H9 (cell line): ENCODE results near the gene CXXC5. TPM values are rescaled to one million over a fixed set of nuclear protein-coding genes. Genes with fewer than 3 reads are reported as not detected.

Experiments
- DNase-seq: peaks from one replicate; pipeline ENCODE4 v3.0.0-alpha.2; 2017
- H2AFZ ChIP-seq: one replicate; pipeline ENCODE4 v1.6.1; 2013; ENCODE audit warnings: mild to moderate bottlenecking, low read length, control low read depth, moderate library complexity
- H2AK5ac ChIP-seq: 2 replicates; pipeline ENCODE4 v1.6.1; 2013; ENCODE audit warnings: low read length, control low read depth, mixed read lengths; ENCODE audit not compliant: insufficient read length
- H2BK120ac ChIP-seq: one replicate; pipeline ENCODE4 v1.6.1; 2013; ENCODE audit warnings: low read depth, mild to moderate bottlenecking, low read length, control low read depth, inconsistent platforms; ENCODE audit not compliant: poor library complexity, severe bottlenecking
- H2BK12ac ChIP-seq: 2 replicates; pipeline ENCODE4 v1.6.1; 2013; ENCODE audit warnings: low read length, control low read depth, mixed read lengths, low read depth; ENCODE audit not compliant: insufficient read length
- H2BK15ac ChIP-seq: 2 replicates; pipeline ENCODE4 v1.6.1; 2013; ENCODE audit warnings: low read depth, low read length, control low read depth
- H2BK20ac ChIP-seq: one replicate; pipeline ENCODE4 v1.6.1; 2013; ENCODE audit warnings: low read depth, mild to moderate bottlenecking, low read length, control low read depth, inconsistent platforms; ENCODE audit not compliant: poor library complexity, severe bottlenecking
- H2BK5ac ChIP-seq: 2 replicates; pipeline ENCODE4 v1.6.1; 2013; ENCODE audit warnings: low read length, control low read depth, mixed read lengths; ENCODE audit not compliant: insufficient read length
- H3K14ac ChIP-seq: 2 replicates; pipeline ENCODE4 v1.6.1; 2013; ENCODE audit warnings: low read length, control low read depth; ENCODE audit not compliant: insufficient read depth
- H3K18ac ChIP-seq: 2 replicates; pipeline ENCODE4 v1.6.1; 2013; ENCODE audit warnings: low read depth, mild to moderate bottlenecking, mixed read lengths, low read length, control low read depth; ENCODE audit not compliant: insufficient read length
- H3K23ac ChIP-seq: 2 replicates; pipeline ENCODE4 v1.6.1; 2013; ENCODE audit warnings: low read length, control low read depth, mixed read lengths, low read depth; ENCODE audit not compliant: insufficient read length
- H3K23me2 ChIP-seq: 2 replicates; pipeline ENCODE4 v1.6.1; 2013; ENCODE audit warnings: low read depth, mild to moderate bottlenecking, mixed read lengths, low read length, control low read depth; ENCODE audit not compliant: insufficient read length, poor library complexity, severe bottlenecking
- H3K27ac ChIP-seq: 2 replicates; pipeline ENCODE4 v1.5.1; 2013; ENCODE audit warnings: low read length, control low read depth, mixed read lengths, low read depth; ENCODE audit not compliant: insufficient read length
- H3K27me3 ChIP-seq: 2 replicates; pipeline ENCODE4 v1.6.1; 2013; ENCODE audit warnings: low read length, control low read depth, inconsistent platforms; ENCODE audit not compliant: insufficient read depth
- H3K4ac ChIP-seq: 2 replicates; pipeline ENCODE4 v1.6.1; 2013; ENCODE audit warnings: low read depth, mild to moderate bottlenecking, control low read depth, inconsistent platforms, low read length, moderate library complexity
- H3K4me1 ChIP-seq: 2 replicates; pipeline ENCODE4 v1.6.1; 2013; ENCODE audit warnings: low read length, control low read depth, inconsistent platforms; ENCODE audit not compliant: insufficient read depth
- H3K4me2 ChIP-seq: 2 replicates; pipeline ENCODE4 v1.6.1; 2013; ENCODE audit warnings: low read length, control low read depth, mixed read lengths; ENCODE audit not compliant: insufficient read length, insufficient read depth
- H3K56ac ChIP-seq: 2 replicates; pipeline ENCODE4 v1.6.1; 2013; ENCODE audit warnings: low read depth, mild to moderate bottlenecking, mixed read lengths, low read length, control low read depth; ENCODE audit not compliant: insufficient read length
- H3K79me1 ChIP-seq: 2 replicates; pipeline ENCODE4 v1.6.1; 2013; ENCODE audit warnings: low read depth, mild to moderate bottlenecking, moderate library complexity, low read length, control low read depth, inconsistent platforms; ENCODE audit not compliant: insufficient read depth, poor library complexity, severe bottlenecking
- H3K79me2 ChIP-seq: 2 replicates; pipeline ENCODE4 v1.6.1; 2013; ENCODE audit warnings: low read length, control low read depth, inconsistent platforms; ENCODE audit not compliant: insufficient read depth
- H3K9ac ChIP-seq: 2 replicates; pipeline ENCODE4 v1.6.1; 2013; ENCODE audit warnings: low read length, control low read depth, mixed read lengths; ENCODE audit not compliant: insufficient read length; ENCODE audit errors: extremely low read depth
- H3K9me3 ChIP-seq: one replicate; pipeline ENCODE4 v1.6.1; 2013; ENCODE audit warnings: low read depth, low read length, inconsistent platforms; ENCODE audit not compliant: control insufficient read depth
- H3T11ph ChIP-seq: one replicate; pipeline ENCODE4 v1.6.1; 2013; ENCODE audit warnings: mild to moderate bottlenecking, low read length, control low read depth, inconsistent platforms
- H4K20me1 ChIP-seq: one replicate; pipeline ENCODE4 v1.6.1; 2013; ENCODE audit not compliant: control insufficient read depth, insufficient read length, insufficient read depth
- H4K5ac ChIP-seq: 2 replicates; pipeline ENCODE4 v1.6.1; 2013; ENCODE audit warnings: low read depth, mild to moderate bottlenecking, mixed read lengths, low read length, control low read depth; ENCODE audit not compliant: insufficient read length
- H4K8ac ChIP-seq: replicated peaks from 2 replicates; pipeline ENCODE4 v1.6.1; 2013; ENCODE audit warnings: low read length, control low read depth, mixed read lengths, low read depth; ENCODE audit not compliant: insufficient read length
- H4K91ac ChIP-seq: 2 replicates; pipeline ENCODE4 v1.6.1; 2013; ENCODE audit warnings: low read depth, mild to moderate bottlenecking, moderate library complexity, mixed read lengths, low read length, control low read depth; ENCODE audit not compliant: insufficient read length
- H3K27ac Mint-ChIP-seq, 3 experiments: 2 replicates in 2 of 3; 3 replicates in 1 of 3; pipeline ENCODE4 v1.8.0; 2020 to 2021; ENCODE audit warnings: mixed read lengths in 3 of 3, mild to moderate bottlenecking in 1 of 3, moderate library complexity in 1 of 3
- H3K27me3 Mint-ChIP-seq: 2 replicates; pipeline ENCODE4 v1.8.0; 2021; ENCODE audit warnings: low read depth, mild to moderate bottlenecking, moderate library complexity, mixed read lengths
- H3K36me3 Mint-ChIP-seq, 3 experiments: 2 replicates in 2 of 3; 3 replicates in 1 of 3; pipeline ENCODE4 v1.8.0; 2020 to 2021; ENCODE audit warnings: low read depth in 3 of 3, mixed read lengths in 3 of 3; ENCODE audit not compliant: insufficient read depth in 1 of 3
- H3K4me1 Mint-ChIP-seq, 2 experiments: 2 replicates each; pipeline ENCODE4 v1.8.0; 2020; ENCODE audit warnings: mixed read lengths in 2 of 2
- H3K4me3 Mint-ChIP-seq, 2 experiments: 2 replicates in 1 of 2; 3 replicates in 1 of 2; pipeline ENCODE4 v1.8.0; 2020 to 2021; ENCODE audit warnings: mild to moderate bottlenecking in 2 of 2, mixed read lengths in 2 of 2, moderate library complexity in 1 of 2
- H3K9me3 Mint-ChIP-seq, 2 experiments: 2 replicates in 1 of 2; 3 replicates in 1 of 2; pipeline ENCODE4 v1.8.0; 2020; ENCODE audit warnings: mild to moderate bottlenecking in 2 of 2, mixed read lengths in 2 of 2, moderate library complexity in 1 of 2
- CTCF ChIP-seq: fragments of 200-600 bp; sonication (generic); conservative IDR thresholded peaks from 3 replicates; pipeline ENCODE4 v1.8.0; 2021; ENCODE audit warnings: antibody characterized with exemption, mild to moderate bottlenecking
- WGBS: extraction: QIAGEN DNeasy Blood & Tissue Kit; methylation state at CpG from one replicate; pipeline ENCODE4 v1.1.7; 2013; ENCODE audit warnings: missing lambda C conversion rate, low lambda C conversion rate, mixed read lengths; ENCODE audit not compliant: insufficient read length; ENCODE audit errors: extremely low coverage; 5-methylcytosine and 5-hydroxymethylcytosine counted together
- total RNA-seq: library from RNA; stranded (reverse); gene quantifications from 2 replicates; pipeline ENCODE4 v1.2.1, GENCODE V29; 2021

The CXXC5 gene
- total RNA-seq, 1 experiment from 2014 or later: 105 TPM

- H3K23ac ChIP-seq: no peak overlapping the region
- H3K9ac ChIP-seq: no peak overlapping the region
- no peak overlapping the region for H4K91ac ChIP-seq
- H2AFZ ChIP-seq: no peak overlapping the region
- peaks cover 51% of the 10 kb centered on the region; the same call in 1 of the 2 replicates for H3K79me2 ChIP-seq
- H3K56ac ChIP-seq: no peak overlapping the region
- TF ChIP-seq CTCF: no peak
- H3K27me3 Mint-ChIP-seq: peaks cover 2% of the 10 kb centered on the region; the same call in 1 of the 2 replicates
- H3T11ph ChIP-seq: no peak overlapping the region
- peaks cover 19% of the 10 kb centered on the region for H3K79me1 ChIP-seq
- peaks cover 34% of the 10 kb centered on the region for H3K4me1 ChIP-seq
- H3K27ac Mint-ChIP-seq: peak overlapping the region in 1 of 3 experiments; percentile 5; a peak in 2 of 7 replicates
- H3K9me3 ChIP-seq: no peaks in the 10 kb centered on the region
- peaks cover 9% of the 10 kb centered on the region for H4K20me1 ChIP-seq
- no peak overlapping the region for H4K8ac ChIP-seq
- H3K23me2 ChIP-seq: peaks cover 21% of the 10 kb centered on the region
- no peak overlapping the region for H2BK120ac ChIP-seq
- peaks cover 0 to 4% of the 10 kb centered on the region in 2 experiments; a peak in 2 of 5 replicates for H3K9me3 Mint-ChIP-seq
- no peak overlapping the region for H4K5ac ChIP-seq
- peak overlapping the region in 1 of 2 experiments; percentile 97; a peak in 3 of 5 replicates for H3K4me3 Mint-ChIP-seq
- H2BK5ac ChIP-seq: no peak overlapping the region
- DNase-seq: no peak
- no peak overlapping the region for H3K27ac ChIP-seq
- H3K4ac ChIP-seq: no peak overlapping the region
- peak overlapping the region; percentile 81 for H3K4me2 ChIP-seq
- H3K14ac ChIP-seq: peak overlapping the region; percentile 64; the same call in 1 of the 2 replicates
- H2AK5ac ChIP-seq: no peak overlapping the region
- WGBS: no CpG with 5 or more reads among the region's 5 CpGs
- H3K36me3 Mint-ChIP-seq: peaks cover 0 to 9% (median 0%) of the 10 kb centered on the region in 3 experiments; a peak in 1 of 7 replicates
- no peak overlapping the region for H3K18ac ChIP-seq
- no peaks in the 10 kb centered on the region for H3K27me3 ChIP-seq
- H3K4me1 Mint-ChIP-seq: peaks cover 59 to 67% of the 10 kb centered on the region in 2 experiments
- H2BK20ac ChIP-seq: no peak overlapping the region
- no peak overlapping the region for H2BK12ac ChIP-seq
- H2BK15ac ChIP-seq: no peak overlapping the region; the same call in 1 of the 2 replicates
Measured at GRCh38 chr5:139652788-139653241, 4.7 kb downstream of the CXXC5 start.
